HEK293T (cell line): ENCODE data around the gene CCDC157.

Experiments used
- BHLHE40 ChIP-seq: fragments of 450-650 bp; IDR thresholded peaks from 2 replicates; pipeline ENCODE4 v1.6.1; 2016; ENCODE audit warnings: mild to moderate bottlenecking, moderate library complexity, borderline replicate concordance
- ELF4 ChIP-seq: fragments of 450-650 bp; IDR thresholded peaks from 2 replicates; pipeline ENCODE4 v1.6.1; 2017; ENCODE audit warnings: antibody characterized with exemption
- FOXK2 ChIP-seq: fragments of 450-650 bp; IDR thresholded peaks from 2 replicates; pipeline ENCODE4 v1.6.1; 2016; ENCODE audit warnings: mild to moderate bottlenecking
- FOXM1 ChIP-seq: fragments of 450-650 bp; IDR thresholded peaks from 2 replicates; pipeline ENCODE4 v1.6.1; 2017; ENCODE audit warnings: mild to moderate bottlenecking, borderline replicate concordance
- HDGF ChIP-seq: fragments of 450-650 bp; IDR thresholded peaks from 2 replicates; pipeline ENCODE4 v1.6.1; 2017; ENCODE audit warnings: antibody characterized with exemption, borderline replicate concordance
- LEF1 ChIP-seq: fragments of 450-650 bp; IDR thresholded peaks from 2 replicates; pipeline ENCODE4 v1.6.1; 2017; ENCODE audit warnings: mild to moderate bottlenecking, borderline replicate concordance
- NFRKB ChIP-seq: fragments of 450-650 bp; IDR thresholded peaks from 2 replicates; pipeline ENCODE4 v1.6.1; 2016; ENCODE audit warnings: mild to moderate bottlenecking, moderate library complexity
- PKNOX1 ChIP-seq: fragments of 450-650 bp; IDR thresholded peaks from 2 replicates; pipeline ENCODE4 v1.6.1; 2016
- SP1 ChIP-seq: fragments of 450-650 bp; IDR thresholded peaks from 2 replicates; pipeline ENCODE4 v1.6.1; 2017
- TARDBP ChIP-seq: fragments of 450-650 bp; IDR thresholded peaks from 2 replicates; pipeline ENCODE4 v1.6.1; 2016

DNA sequence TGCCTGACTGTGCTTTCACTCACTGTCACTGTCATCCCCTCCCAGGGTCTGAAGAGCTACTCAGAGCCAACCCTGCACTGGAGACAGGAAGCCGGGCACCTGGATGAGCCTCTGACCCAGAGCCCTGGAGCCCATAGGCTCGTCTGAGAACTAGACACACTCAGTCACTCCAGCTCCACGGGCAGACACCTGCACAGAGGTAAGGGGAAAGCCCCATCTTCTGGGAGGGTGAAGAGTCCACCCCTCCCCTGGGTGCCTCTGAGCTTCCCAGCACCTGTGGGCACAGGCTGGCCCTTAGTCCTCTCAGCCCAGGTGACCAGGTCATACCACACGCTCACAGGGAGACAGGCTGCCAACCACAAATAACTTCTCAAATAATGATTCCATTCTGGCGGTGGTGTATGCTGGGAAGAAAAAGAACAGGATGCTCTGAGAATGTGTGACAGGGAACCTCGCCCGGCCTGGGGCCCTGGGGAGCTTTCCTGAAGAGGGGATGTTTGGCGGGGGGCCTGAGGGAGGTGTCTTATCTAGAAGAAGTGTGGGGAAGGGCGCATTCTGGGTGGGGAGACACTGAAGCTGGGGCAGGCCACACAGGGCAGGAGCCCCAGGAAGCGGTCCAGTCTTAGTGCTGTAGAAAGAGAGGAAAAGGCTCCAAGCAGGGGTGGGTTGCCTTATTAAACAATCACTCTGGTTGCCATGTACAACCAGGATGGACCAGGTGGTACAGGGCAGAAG lies 5.3 kb downstream of the CCDC157 start:
- no peak for TF ChIP-seq HDGF
- TF ChIP-seq TARDBP = no peak
- no peak for TF ChIP-seq LEF1
- no peak for TF ChIP-seq SP1
- no peak for TF ChIP-seq BHLHE40
- TF ChIP-seq ELF4 = no peak
- TF ChIP-seq FOXK2 = no peak
- TF ChIP-seq FOXM1 = no peak
- TF ChIP-seq PKNOX1 = no peak
- no peak for TF ChIP-seq NFRKB
